NCI-H2227 (cell line): ENCODE measurements around the gene KCNS3.
A peak's percentile ranks its signal among the peaks of the same experiment; 100 is the strongest.
"Not testable (repeated sequence)": the region's sequence is repeated elsewhere in the genome, so short reads cannot be mapped to it uniquely, and the experiment has no call there.

Source experiments
- DNase-seq: peaks from one replicate; lab custom pipeline; 2025; ENCODE audit not compliant: unreplicated experiment; lab: John Stamatoyannopoulos, UW

Gene KCNS3

DNA sequence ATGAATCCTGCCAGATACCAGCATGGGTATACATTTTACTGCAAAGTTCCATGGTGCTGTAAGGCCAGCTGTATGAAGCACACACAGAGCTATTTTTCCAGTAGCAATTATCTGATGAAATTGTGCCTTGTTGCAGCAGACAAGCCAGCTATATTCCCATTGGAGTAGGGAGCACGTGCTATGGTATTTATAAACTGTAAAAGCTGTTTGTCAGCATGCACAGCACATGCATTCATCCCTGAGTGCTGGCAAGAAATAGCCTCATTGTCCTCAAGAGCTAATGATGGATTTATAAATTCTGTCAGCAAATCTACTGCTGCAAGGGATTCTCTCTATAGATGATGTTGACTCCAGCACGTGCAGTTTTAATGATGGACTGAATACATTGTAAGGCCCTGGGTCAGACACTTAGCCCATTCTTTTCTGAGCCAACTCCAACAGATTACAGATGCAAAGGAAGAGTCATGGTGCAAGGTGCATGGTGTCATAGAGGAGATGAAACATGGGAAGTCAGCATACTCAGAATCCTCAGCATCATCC is 61.7 kb downstream of the KCNS3 start:
- DNase-seq: peak; percentile 24

DNA sequence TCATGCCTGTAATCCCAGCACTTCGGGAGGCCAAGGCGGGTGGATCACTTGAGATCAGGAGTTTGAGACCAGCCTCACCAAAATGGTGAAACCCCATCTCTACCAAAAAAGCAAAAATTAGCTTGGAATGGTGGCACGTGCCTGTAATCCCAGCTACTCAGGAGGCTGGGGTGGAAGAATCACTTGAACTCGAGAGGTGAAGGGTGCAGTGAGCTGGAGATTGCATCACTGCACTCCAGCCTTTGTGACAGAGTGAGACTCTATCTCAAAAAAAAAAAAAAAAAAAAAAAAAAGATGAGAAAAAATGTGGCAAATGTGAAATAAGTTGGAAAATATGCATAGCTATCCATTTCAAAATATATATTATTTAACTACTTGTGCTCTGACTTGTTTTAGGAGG is 65.0 kb downstream of the KCNS3 start:
- no peak for DNase-seq

GRCh38 chr2:17947113-17947512 is 68.6 kb downstream of the KCNS3 start:
- no peak for DNase-seq

DNA sequence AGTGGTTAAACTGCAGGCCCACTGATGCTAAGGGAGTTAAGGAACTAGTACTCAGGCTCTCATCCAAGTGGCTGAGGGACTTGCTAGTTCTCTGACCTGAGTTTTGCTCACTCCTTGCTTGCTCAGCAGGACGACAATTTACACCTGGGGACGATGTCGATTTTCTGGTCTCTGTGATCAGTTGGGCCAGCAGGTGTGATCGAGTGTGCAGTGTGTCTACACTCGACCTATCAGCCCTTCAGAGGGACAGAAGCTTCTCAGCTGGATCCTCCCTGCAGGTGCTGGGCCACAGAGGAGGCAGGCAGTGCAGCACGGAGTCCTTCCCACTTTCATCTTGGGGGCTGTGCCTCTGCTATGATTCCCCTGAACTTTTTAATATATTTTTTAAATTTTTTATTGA is 71.5 kb downstream of the KCNS3 start:
- DNase-seq: no peak

- DNase-seq: no peak
These were observed 73.1 kb downstream of the KCNS3 start for GRCh38 chr2:17951563-17951962.

GRCh38 chr2:17958466-17959092 is 80.1 kb downstream of the KCNS3 start:
- DNase-seq: no peak

GRCh38 chr2:17959356-17959755 is 80.9 kb downstream of the KCNS3 start:
- DNase-seq: no peak

- no peak for DNase-seq
These were observed 81.4 kb downstream of the KCNS3 start for GRCh38 chr2:17959833-17960232.

DNA sequence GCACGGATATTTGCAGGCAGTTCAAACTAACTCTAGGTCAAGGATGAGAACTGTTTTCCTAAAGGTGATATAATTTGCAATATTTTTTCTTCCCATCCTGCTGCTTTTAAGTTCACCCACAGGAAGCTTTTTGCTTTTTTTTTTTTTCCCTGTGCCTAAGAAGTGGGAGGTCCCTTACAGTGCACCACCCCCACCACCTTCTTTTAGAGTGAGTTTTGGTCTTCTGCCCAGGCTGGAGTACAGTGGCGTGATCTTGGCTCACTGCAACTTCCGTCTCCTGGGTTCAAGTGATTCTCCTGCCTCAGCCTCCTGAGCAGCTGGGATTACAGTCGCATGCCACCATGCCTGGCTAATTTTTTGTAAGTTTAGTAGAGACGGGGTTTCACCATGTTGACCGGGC is 82.5 kb downstream of the KCNS3 start:
- DNase-seq: no peak

DNA sequence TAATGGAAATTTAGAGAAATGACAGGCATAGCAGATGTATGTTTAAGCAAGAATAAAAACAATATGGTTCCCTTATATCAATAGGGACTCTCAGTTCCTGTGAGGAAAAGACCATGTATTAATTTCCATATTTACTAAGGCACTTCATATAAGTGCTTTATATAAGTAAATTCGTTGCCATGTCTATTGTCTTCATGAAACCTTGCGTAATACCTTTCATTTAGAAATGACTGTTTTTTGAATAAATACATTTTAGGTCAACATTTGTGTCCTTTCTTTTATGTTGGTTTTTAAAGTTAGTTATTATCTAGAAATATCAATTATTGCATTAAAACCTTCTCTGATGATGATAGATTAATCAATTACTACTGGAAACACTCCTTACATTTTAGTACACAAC is 83.3 kb downstream of the KCNS3 start:
- no peak for DNase-seq

DNA sequence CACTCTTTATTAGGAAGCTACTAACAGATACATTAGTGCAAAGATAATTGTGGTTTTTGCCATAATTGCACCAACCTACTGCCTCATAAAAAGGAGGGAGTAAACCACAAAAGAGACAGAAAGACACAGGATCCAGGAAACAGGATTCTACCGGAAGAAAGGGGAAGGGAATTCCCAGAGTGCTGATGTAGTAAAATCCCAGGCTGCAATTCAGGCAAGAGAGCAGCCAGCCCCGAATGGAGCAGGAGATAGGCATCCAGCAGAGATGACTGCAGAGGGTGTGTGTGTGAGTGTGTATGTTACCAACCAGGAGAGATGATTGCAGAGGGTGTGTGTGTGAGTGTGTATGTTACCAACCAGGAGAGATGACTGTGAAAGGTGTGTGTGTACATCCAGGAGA is 84.4 kb downstream of the KCNS3 start:
- peak; percentile 19 for DNase-seq

DNA sequence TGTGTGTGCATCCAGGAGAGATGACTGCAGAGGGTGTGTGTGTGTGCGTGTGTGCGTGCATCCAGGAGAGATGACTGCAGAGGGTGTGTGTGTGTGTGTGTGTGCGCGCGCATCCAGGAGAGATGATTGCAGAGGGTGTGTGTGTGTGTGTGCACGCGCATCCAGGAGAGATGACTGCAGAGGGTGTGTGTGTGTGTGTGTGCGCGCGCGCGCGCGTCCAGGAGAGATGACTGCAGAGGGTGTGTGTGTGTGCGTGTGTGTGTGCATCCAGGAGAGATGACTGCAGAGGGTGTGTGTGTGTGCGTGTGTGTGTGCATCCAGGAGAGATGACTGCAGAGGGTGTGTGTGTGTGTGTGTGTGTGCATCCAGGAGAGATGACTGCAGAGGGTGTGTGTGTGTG is 85.1 kb downstream of the KCNS3 start:
- DNase-seq: not testable (repeated sequence)

DNA sequence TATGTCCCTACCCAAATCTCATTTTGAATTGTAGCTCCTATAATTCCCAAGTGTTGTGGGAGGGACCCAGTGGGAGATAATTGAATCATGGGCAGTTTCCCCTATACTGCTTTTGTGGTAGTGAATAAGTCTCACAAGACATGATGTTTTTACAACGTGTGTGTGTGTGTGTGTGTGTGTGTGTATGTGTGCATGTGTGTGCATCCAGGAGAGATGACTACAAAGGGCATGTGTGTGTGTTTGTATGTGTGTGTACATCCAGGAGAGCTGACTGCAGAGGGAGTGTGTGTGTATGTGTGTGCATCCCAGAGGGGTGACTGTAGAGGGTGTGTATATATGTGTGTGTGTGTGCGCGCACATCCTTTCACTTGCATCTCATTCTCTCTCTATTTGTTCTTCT is 86.7 kb downstream of the KCNS3 start:
- no peak for DNase-seq

GRCh38 chr2:17966798-17967197 is 88.3 kb downstream of the KCNS3 start:
- no peak for DNase-seq

- DNase-seq: no peak
These were observed 91.2 kb downstream of the KCNS3 start for GRCh38 chr2:17969661-17970060.

DNA sequence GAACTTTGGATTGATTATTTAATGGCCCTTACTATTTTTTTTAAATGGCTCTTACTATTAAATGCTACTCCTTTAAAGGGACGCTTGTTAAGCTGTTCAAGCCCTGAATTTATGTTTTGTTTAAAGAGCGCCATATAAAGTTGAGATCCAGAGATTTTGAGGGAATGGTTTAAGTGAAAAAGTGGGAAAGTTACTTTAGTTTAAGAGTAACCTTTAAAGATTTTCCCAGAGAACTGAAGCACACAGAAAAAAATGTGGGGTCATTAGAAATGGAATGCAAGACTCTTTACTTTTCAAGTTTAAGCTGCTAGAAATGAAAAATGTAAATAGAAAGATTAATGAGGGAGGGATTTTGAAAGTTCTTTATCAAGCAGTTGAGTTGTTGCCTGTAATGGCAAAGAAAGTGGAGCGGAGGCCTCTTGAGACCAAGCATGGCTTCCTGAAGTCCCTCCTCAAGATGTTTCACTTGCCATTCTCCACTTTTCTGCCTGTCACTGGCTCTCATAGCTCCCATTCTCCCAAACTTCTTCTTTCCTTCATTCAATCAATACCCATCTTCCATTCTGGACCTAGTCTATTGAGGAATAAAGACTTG is 93.2 kb downstream of the KCNS3 start:
- no peak for DNase-seq

GRCh38 chr2:17972991-17973390 is 94.5 kb downstream of the KCNS3 start:
- no peak for DNase-seq

- no peak for DNase-seq
These were observed 96.9 kb downstream of the KCNS3 start for GRCh38 chr2:17975401-17975800.

- DNase-seq: no peak
These were observed 98.6 kb downstream of the KCNS3 start for GRCh38 chr2:17976871-17977746.

GRCh38 chr2:17979707-17980106 is 101.2 kb downstream of the KCNS3 start:
- no peak for DNase-seq

- no peak for DNase-seq
These were observed 103.5 kb downstream of the KCNS3 start for GRCh38 chr2:17981936-17982335.
